Astrocyte of the cerebellum (primary cell): ENCODE results near the gene SLC35F1.

Experiments
- DNase-seq: peaks from one replicate; pipeline ENCODE4 v3.0.0-alpha.2; 2011; ENCODE audit warnings: low read depth
- H3K4me3 ChIP-seq: 2 replicates; pipeline ENCODE4 v1.5.1; 2011; ENCODE audit warnings: mild to moderate bottlenecking, low read depth, low read length, moderate library complexity
- in situ Hi-C: cut with HindIII; loops from 2 replicates; pipeline ENCODE4 v1.10.0; 2017; ENCODE audit warnings: low sequenced_read_pairs
- TF ChIP-seq, protein P1 (sequence below): IDR thresholded peaks from 2 replicates; pipeline ENCODE4 v1.5.1; 2012; ENCODE audit warnings: low read length, low read depth, moderate library complexity, mild to moderate bottlenecking; ENCODE audit errors: missing control alignments

Gene SLC35F1

DNA sequence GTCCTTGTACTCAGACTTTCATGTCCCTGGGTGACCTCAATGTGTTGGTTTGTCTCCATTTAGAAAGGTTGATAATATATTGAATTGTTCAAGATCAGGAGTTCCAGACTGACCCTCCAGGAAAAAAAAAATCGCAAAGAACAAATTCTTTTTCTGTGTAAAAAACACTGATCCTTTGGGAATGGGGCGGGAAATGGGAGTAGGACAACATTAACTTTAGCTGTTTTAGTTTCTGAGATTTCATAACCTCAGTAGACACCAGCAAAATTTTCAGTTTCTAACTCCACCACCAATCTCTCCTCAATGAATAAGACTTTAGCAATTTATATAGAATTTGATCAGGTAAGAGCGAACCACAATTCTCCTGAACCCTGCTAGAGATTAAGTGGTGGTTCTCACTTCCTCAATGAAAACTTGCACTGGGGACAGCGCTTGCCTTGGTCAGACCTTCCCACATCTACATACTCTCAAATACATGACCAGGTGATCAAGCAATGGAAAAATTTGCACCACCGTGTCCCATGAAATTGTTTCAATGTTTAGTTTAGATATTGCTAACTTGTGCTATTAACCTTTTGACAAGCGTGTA lies 409.8 kb downstream of the SLC35F1 start:
- no peak overlapping the region for H3K4me3 ChIP-seq
- in situ Hi-C loops: no loop called here
- DNase-seq: no peak
- TF ChIP-seq, protein P1, sequence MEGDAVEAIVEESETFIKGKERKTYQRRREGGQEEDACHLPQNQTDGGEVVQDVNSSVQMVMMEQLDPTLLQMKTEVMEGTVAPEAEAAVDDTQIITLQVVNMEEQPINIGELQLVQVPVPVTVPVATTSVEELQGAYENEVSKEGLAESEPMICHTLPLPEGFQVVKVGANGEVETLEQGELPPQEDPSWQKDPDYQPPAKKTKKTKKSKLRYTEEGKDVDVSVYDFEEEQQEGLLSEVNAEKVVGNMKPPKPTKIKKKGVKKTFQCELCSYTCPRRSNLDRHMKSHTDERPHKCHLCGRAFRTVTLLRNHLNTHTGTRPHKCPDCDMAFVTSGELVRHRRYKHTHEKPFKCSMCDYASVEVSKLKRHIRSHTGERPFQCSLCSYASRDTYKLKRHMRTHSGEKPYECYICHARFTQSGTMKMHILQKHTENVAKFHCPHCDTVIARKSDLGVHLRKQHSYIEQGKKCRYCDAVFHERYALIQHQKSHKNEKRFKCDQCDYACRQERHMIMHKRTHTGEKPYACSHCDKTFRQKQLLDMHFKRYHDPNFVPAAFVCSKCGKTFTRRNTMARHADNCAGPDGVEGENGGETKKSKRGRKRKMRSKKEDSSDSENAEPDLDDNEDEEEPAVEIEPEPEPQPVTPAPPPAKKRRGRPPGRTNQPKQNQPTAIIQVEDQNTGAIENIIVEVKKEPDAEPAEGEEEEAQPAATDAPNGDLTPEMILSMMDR: no peak

DNA sequence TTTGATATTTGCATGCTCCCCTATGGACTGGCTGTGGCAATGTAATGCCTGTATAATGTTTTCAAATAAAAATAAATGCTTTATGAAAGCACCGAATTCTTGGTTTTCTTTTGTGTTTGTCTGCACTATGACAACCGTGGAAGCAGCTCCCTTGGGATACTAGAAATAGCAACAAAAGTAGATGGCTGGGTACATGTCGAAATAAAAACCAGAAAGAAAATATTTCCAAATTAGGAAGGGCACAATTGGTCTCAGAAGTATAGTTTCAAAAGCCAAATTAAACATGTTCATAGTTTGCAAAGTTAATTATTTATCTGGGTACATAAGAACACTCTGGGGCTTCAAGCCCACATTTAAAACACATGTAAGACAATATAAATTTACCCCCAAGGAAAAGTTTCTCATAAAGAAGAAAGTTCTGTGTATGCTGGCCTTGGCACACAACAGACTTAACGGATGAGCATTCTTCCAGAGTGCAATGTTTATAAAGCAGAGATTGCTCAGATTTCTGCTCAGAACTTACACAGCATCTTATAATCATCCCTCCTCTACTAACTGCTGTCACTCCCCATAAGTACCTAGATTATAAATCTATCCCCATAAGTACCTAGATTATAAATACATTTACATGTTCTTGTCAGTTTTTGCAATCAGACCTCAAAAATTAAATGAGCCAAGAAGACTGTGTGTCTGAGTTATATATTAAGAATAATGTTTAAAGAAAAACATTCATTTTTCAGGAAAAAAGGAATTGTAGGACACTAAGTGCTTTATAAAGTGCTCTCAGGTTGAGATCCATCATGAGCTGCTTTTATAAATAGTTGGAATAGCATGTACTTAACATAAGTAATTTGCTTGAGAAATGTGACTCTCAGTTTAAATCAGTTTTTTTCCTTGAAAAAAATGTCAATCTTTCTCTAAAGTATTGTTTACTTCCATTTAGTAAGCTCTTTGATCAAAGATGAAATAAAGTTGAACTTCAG lies 410.8 kb downstream of the SLC35F1 start:
- no peak for DNase-seq
- TF ChIP-seq, protein P1: no peak
- H3K4me3 ChIP-seq: no peak overlapping the region
- in situ Hi-C loops: no loop called here

DNA sequence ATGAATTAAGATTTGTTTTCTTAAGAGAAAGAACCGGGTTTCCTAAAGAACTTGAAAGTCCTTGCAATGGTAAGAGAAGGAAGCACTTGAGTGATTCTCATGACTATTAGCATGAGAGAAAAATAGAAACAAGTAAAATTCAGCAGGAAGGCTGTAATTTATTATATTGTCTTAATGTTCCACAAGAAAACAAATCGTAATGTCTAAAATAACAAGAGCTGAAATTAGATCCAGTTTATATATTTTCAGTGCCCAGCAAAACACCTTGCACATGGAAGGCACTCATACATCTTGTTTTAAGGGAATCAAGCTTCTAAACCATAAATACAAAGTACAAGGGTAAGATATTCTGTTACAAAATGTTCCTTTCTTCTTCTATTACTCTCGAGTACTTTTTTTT lies 411.6 kb downstream of the SLC35F1 start:
- TF ChIP-seq, protein P1: no peak
- in situ Hi-C loops: no loop called here
- DNase-seq: no peak
- no peak overlapping the region for H3K4me3 ChIP-seq

DNA sequence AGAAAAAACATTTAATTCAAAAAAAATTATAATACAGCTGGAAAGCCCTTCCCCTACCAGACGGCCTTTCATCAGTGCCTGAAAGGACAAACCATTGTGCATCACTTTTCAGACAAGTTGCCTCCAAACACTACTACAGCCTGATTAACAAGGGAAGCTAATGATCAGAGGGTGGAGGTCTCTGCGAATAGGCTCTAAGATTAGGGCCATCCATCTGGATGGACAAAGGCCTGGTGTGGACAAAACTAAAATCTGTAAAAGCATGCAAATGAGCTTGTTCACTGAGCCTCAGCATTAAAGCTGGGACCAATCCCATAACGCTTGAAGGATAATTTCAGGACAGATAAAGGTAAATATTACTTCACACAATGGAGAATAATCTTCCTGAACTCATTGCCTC lies 412.4 kb downstream of the SLC35F1 start:
- in situ Hi-C loops: no loop called here
- H3K4me3 ChIP-seq: no peak overlapping the region
- DNase-seq: no peak
- TF ChIP-seq, protein P1: no peak

- DNase-seq: no peak
- no peak overlapping the region for H3K4me3 ChIP-seq
- TF ChIP-seq, protein P1: no peak
- in situ Hi-C loops: no loop called here
Observed at GRCh38 chr6:118319894-118320649, 413.0 kb downstream of the SLC35F1 start.

GRCh38 chr6:118320652-118321051 lies 413.6 kb downstream of the SLC35F1 start:
- in situ Hi-C loops: no loop called here
- H3K4me3 ChIP-seq: no peak overlapping the region
- DNase-seq: peak; percentile 9
- TF ChIP-seq, protein P1: no peak
